SK-N-SH (cell line): Measurements from ENCODE around the gene TMPRSS9. TPM values are rescaled to one million over a fixed set of nuclear protein-coding genes. Genes with fewer than 3 reads are reported as not detected.

ENCODE experiments used
- CTCF ChIA-PET: fragments of 300-600, 350-600 bp; formaldehyde crosslinking; extraction: SDS; loops from one replicate; lab custom pipeline; 2021; lab: Yijun Ruan, JAX
- POLR2A ChIA-PET: fragments of 350-600 bp; sonication (Branson Sonifier 250); formaldehyde crosslinking; extraction: SDS; loops from one replicate; lab custom pipeline; 2020; ENCODE audit warnings: antibody characterized with exemption, inconsistent platforms; lab: Yijun Ruan, JAX
- DNase-seq: peaks from one replicate; pipeline ENCODE4 v3.0.0; 2012
- H2AFZ ChIP-seq: fragments of 200-600 bp; sonication (generic); 2 replicates; pipeline ENCODE4 v1.8.1; 2016; ENCODE audit warnings: antibody characterized with exemption, mild to moderate bottlenecking, low read depth
- H3F3A ChIP-seq: fragments of 200-600 bp; sonication (generic); replicated peaks from 2 replicates; pipeline ENCODE3; 2016; ENCODE audit warnings: antibody characterized with exemption, mild to moderate bottlenecking; ENCODE audit not compliant: insufficient read depth
- H3K27ac ChIP-seq, 2 experiments: fragments of 200-500 bp in 1 of 2; fragments of 200-600 bp in 1 of 2; sonication (Bioruptor generic) in 1 of 2; sonication (generic), shearing (Covaris generic) in 1 of 2; 2 replicates each; pipeline versions ENCODE4 v1.5.1 to v1.6.1; 2014 to 2016; ENCODE audit warnings: low read depth in 2 of 2, inconsistent platforms in 1 of 2, low read length in 1 of 2, mild to moderate bottlenecking in 1 of 2, mixed read lengths in 1 of 2
- H3K27me3 ChIP-seq: fragments of 200-600 bp; sonication (generic), shearing (Covaris generic); 2 replicates; pipeline ENCODE4 v1.6.1; 2016; ENCODE audit warnings: mixed run types; ENCODE audit not compliant: insufficient read depth
- H3K36me3 ChIP-seq, 2 experiments: fragments of 200-500 bp in 1 of 2; fragments of 200-600 bp in 1 of 2; sonication (Bioruptor generic) in 1 of 2; sonication (generic) in 1 of 2; replicated peaks in 1 of 2; 2 replicates each; pipeline versions ENCODE3 to v1.5.1; 2014 to 2016; ENCODE audit warnings: low read length in 1 of 2, mild to moderate bottlenecking in 1 of 2; ENCODE audit not compliant: insufficient read depth in 2 of 2, control insufficient read depth in 1 of 2
- H3K4me1 ChIP-seq, 2 experiments: fragments of 200-500 bp in 1 of 2; fragments of 200-600 bp in 1 of 2; sonication (Bioruptor generic) in 1 of 2; sonication (generic), shearing (Covaris generic) in 1 of 2; 2 replicates each; pipeline versions ENCODE4 v1.5.1 to v1.6.1; 2014 to 2016; ENCODE audit warnings: low read depth in 1 of 2, low read length in 1 of 2, mixed run types in 1 of 2; ENCODE audit not compliant: insufficient read depth in 2 of 2, control insufficient read depth in 1 of 2
- H3K4me2 ChIP-seq: fragments of 200-600 bp; sonication (generic), shearing (Covaris generic); 2 replicates; pipeline ENCODE4 v1.6.1; 2017; ENCODE audit warnings: mixed run types
- H3K4me3 ChIP-seq, 2 experiments: fragments of 200-500 bp in 1 of 2; fragments of 200-600 bp in 1 of 2; sonication (Bioruptor generic) in 1 of 2; sonication (generic), shearing (Covaris generic) in 1 of 2; 2 replicates each; pipeline versions ENCODE4 v1.5.1 to v1.8.1; 2014 to 2016; ENCODE audit warnings: low read depth in 2 of 2, inconsistent platforms in 1 of 2, low read length in 1 of 2, mild to moderate bottlenecking in 1 of 2, mixed read lengths in 1 of 2, moderate library complexity in 1 of 2
- H3K79me2 ChIP-seq: fragments of 200-600 bp; sonication (generic); 2 replicates; pipeline ENCODE4 v1.8.1; 2017; ENCODE audit warnings: mild to moderate bottlenecking; ENCODE audit not compliant: insufficient read depth
- H3K9ac ChIP-seq: fragments of 200-600 bp; sonication (generic); 2 replicates; pipeline ENCODE4 v1.6.1; 2017; ENCODE audit warnings: mixed run types
- H3K9me2 ChIP-seq: fragments of 200-600 bp; sonication (generic); 2 replicates; pipeline ENCODE4 v1.6.1; 2017; ENCODE audit warnings: mixed run types
- H3K9me3 ChIP-seq: fragments of 200-600 bp; sonication (generic); 2 replicates; pipeline ENCODE4 v1.6.1; 2017; ENCODE audit warnings: mixed run types, mild to moderate bottlenecking, moderate library complexity
- H4K20me1 ChIP-seq: fragments of 200-600 bp; sonication (generic); 2 replicates; pipeline ENCODE4 v1.6.1; 2017; ENCODE audit warnings: mild to moderate bottlenecking, mixed run types; ENCODE audit not compliant: insufficient read depth
- CHD2 ChIP-seq: fragments of 150-350 bp; IDR thresholded peaks from 2 replicates; pipeline ENCODE4 v1.6.1; 2018; ENCODE audit warnings: low read length; ENCODE audit not compliant: partially characterized antibody
- ELF1 ChIP-seq: IDR thresholded peaks from 2 replicates; pipeline ENCODE4 v1.4.0; 2012
- EP300 ChIP-seq, 2 experiments: IDR thresholded peaks; 2 replicates each; pipeline versions ENCODE4 v1.4.0 to v1.6.1; 2012; ENCODE audit warnings: borderline replicate concordance in 1 of 2, low read depth in 1 of 2, low read length in 1 of 2
- FOXJ3 ChIP-seq: sonication (generic); formaldehyde crosslinking; IDR thresholded peaks from 2 replicates; pipeline ENCODE4 v1.5.1; 2020; ENCODE audit warnings: mild to moderate bottlenecking, missing genetic modification reagents
- GABPA ChIP-seq: IDR thresholded peaks from 2 replicates; pipeline ENCODE4 v1.4.0; 2012; ENCODE audit warnings: low read depth, mild to moderate bottlenecking
- NRF1 ChIP-seq: IDR thresholded peaks from 2 replicates; pipeline ENCODE4 v1.6.1; 2012; ENCODE audit warnings: low read depth, mild to moderate bottlenecking, low read length
- PBX3 ChIP-seq: IDR thresholded peaks from 2 replicates; pipeline ENCODE4; 2012
- RAD21 ChIP-seq: IDR thresholded peaks from 2 replicates; pipeline ENCODE4 v1.6.1; 2012; ENCODE audit warnings: mild to moderate bottlenecking, low read length
- RFX5 ChIP-seq: IDR thresholded peaks from 2 replicates; pipeline ENCODE4 v1.6.1; 2012; ENCODE audit warnings: mild to moderate bottlenecking, improper control_type of control experiment, low read length
- RXRA ChIP-seq: IDR thresholded peaks from 2 replicates; pipeline ENCODE4 v1.4.0; 2012; ENCODE audit warnings: low read depth, mild to moderate bottlenecking, borderline replicate concordance
- SIN3A ChIP-seq: IDR thresholded peaks from 2 replicates; pipeline ENCODE4 v1.6.1; 2012; ENCODE audit warnings: low read depth, mild to moderate bottlenecking, low read length, moderate library complexity, borderline replicate concordance
- TAF1 ChIP-seq: IDR thresholded peaks from 2 replicates; pipeline ENCODE4 v1.6.1; 2012; ENCODE audit warnings: low read depth, mild to moderate bottlenecking, low read length, moderate library complexity, borderline replicate concordance
- TEAD4 ChIP-seq: IDR thresholded peaks from 2 replicates; pipeline ENCODE4 v1.4.0; 2012; ENCODE audit warnings: mild to moderate bottlenecking, borderline replicate concordance; ENCODE audit not compliant: insufficient read depth
- USF1 ChIP-seq: IDR thresholded peaks from 2 replicates; pipeline ENCODE4 v1.4.0; 2012; ENCODE audit warnings: low read depth, borderline replicate concordance
- ZBTB33 ChIP-seq: IDR thresholded peaks from 2 replicates; pipeline ENCODE4 v1.4.0; 2012; ENCODE audit warnings: low read depth, borderline replicate concordance
- WGBS: methylation state at CpG from one replicate; pipeline ENCODE4 v1.1.6; 2017; ENCODE audit warnings: low lambda C conversion rate; 5-methylcytosine and 5-hydroxymethylcytosine counted together
- polyA plus RNA-seq, 3 experiments: library from polyadenylated mRNA; depleted of rRNA; stranded (reverse); fragments of >200 nt; gene quantifications; 2 replicates each; pipeline ENCODE4 v1.2.3, GENCODE V29; 2012

The TMPRSS9 gene
- polyA plus RNA-seq, 1 of the 3 experiments (the other 2 are of a cell fraction), result not detected

- no peaks in the 10 kb centered on the region for H4K20me1 ChIP-seq
- no peak overlapping the region for H2AFZ ChIP-seq
- 0 out of 2 replicates have a peak, but pooled peaks cover 5% of the 10 kb centered on the region for H3K9me3 ChIP-seq
- H3K4me1 ChIP-seq, result no peaks in the 10 kb centered on the region
- no peaks in the 10 kb centered on the region for H3K9me2 ChIP-seq
- POLR2A ChIA-PET, result no interaction called here
- peaks cover under 1% of the 10 kb centered on the region; the same call in 1 of the 2 replicates for H3K27me3 ChIP-seq
- H3K4me2 ChIP-seq, result no peak overlapping the region
- H3K4me3 ChIP-seq, result no peak overlapping the region
- H3K36me3 ChIP-seq, result peaks cover 0 to 6% of the 10 kb centered on the region in 2 experiments
- CTCF ChIA-PET, result interaction anchor here (1.3 kb wide), 1 partner anchor 198 kb away, joined by 4 read pairs; no protein-coding TSS in a partner anchor
- TF ChIP-seq ZBTB33, result no peak
- no peak for TF ChIP-seq TAF1
- TF ChIP-seq PBX3, result no peak; the same call in 1 of the 2 replicates
- no peak for TF ChIP-seq GABPA
- no peak for TF ChIP-seq FOXJ3 (CRISPR knock-in tag)
- TF ChIP-seq RAD21, result no peak
- no peak for TF ChIP-seq NRF1
- TF ChIP-seq EP300 (IDR thresholded peaks at IDR 0.05; ENCODE audit: borderline replicate concordance in 1 of 2, low read depth in 1 of 2, low read length in 1 of 2), result no peak
- TF ChIP-seq SIN3A, result no peak
- no peak for TF ChIP-seq RXRA
- no peak for TF ChIP-seq CHD2
- TF ChIP-seq TEAD4, result no peak
- TF ChIP-seq RFX5, result no peak
- no peak for TF ChIP-seq USF1
- no peak for TF ChIP-seq ELF1
- H3F3A ChIP-seq, result peaks cover 7% of the 10 kb centered on the region
- WGBS, result 54% methylated on average over 7 of the region's 7 CpGs
- no peak overlapping the region for H3K9ac ChIP-seq
- DNase-seq, result no peak
- no peaks in the 10 kb centered on the region for H3K79me2 ChIP-seq
- H3K27ac ChIP-seq, result no peak overlapping the region
These were observed 53.1 kb downstream of the TMPRSS9 start for GRCh38 chr19:2413159-2413558.
